ENCODE data around the gene THG1L. TPM values are rescaled to one million over a fixed set of nuclear protein-coding genes. Genes with fewer than 3 reads are reported as not detected.
"Not testable (repeated sequence)": the region's sequence is repeated elsewhere in the genome, so short reads cannot be mapped to it uniquely, and the experiment has no call there.

THG1L gene
- 18.1 and 24.6 TPM in 2 replicates for total RNA-seq (2012; rRNA removed)

GRCh38 chr5:157731272-157732129, at the start of gene THG1L:
Gene THG1L (plus strand): TSS chr5:157731420. CDS start chr5:157731441, 21 bp downstream.
- Histone ChIP-seq H3K4me1 (ENCODE audit: control insufficient read depth, insufficient read depth, low read length) (peaks cover 3% of the 10 kb centered on the region), H3K27me3 (ENCODE audit: control insufficient read depth, insufficient read depth, low read length) (no peaks in the 10 kb centered on the region), H3K36me3 (ENCODE audit: insufficient read depth, low read length) (peaks cover 8% of the 10 kb centered on the region), H3K9ac (ENCODE audit: low read depth, low read length) (peak within 1 kb of the TSS; percentile 90), H3K4me2 (ENCODE audit: low read length) (peak within 1 kb of the TSS; percentile 97), H3K9me3 (replicated peaks; ENCODE audit: low read length) (no peaks in the 10 kb centered on the region), H3K4me3 (ENCODE audit: low read length) (peak within 1 kb of the TSS; percentile 93)

- Histone ChIP-seq H3K4me2 (ENCODE audit: low read length) (no peak overlapping the region), H3K4me3 (ENCODE audit: low read length) (no peak overlapping the region), H3K9me3 (replicated peaks; ENCODE audit: low read length) (no peaks in the 10 kb centered on the region), H3K36me3 (ENCODE audit: insufficient read depth, low read length) (no peaks in the 10 kb centered on the region), H3K4me1 (ENCODE audit: control insufficient read depth, insufficient read depth, low read length) (no peaks in the 10 kb centered on the region), H3K9ac (ENCODE audit: low read depth, low read length) (no peak overlapping the region), H3K27me3 (ENCODE audit: control insufficient read depth, insufficient read depth, low read length) (no peaks in the 10 kb centered on the region)
These were observed 49.0 kb upstream of the THG1L start for GRCh38 chr5:157682257-157682656.

GRCh38 chr5:157686276-157687197, 44.7 kb upstream of the THG1L start:
- not testable (repeated sequence) for H3K4me3 ChIP-seq (ENCODE audit: low read length); H3K4me2 ChIP-seq (ENCODE audit: low read length); H3K9me3 ChIP-seq (replicated peaks; ENCODE audit: low read length); H3K27me3 ChIP-seq (ENCODE audit: control insufficient read depth, insufficient read depth, low read length); H3K9ac ChIP-seq (ENCODE audit: low read depth, low read length); H3K4me1 ChIP-seq (ENCODE audit: control insufficient read depth, insufficient read depth, low read length); H3K36me3 ChIP-seq (ENCODE audit: insufficient read depth, low read length)

GRCh38 chr5:157687198-157687554, 44.0 kb upstream of the THG1L start:
- Histone ChIP-seq H3K9me3 (replicated peaks; ENCODE audit: low read length) (no peaks in the 10 kb centered on the region), H3K4me1 (ENCODE audit: control insufficient read depth, insufficient read depth, low read length) (no peaks in the 10 kb centered on the region), H3K27me3 (ENCODE audit: control insufficient read depth, insufficient read depth, low read length) (no peaks in the 10 kb centered on the region), H3K4me3 (ENCODE audit: low read length) (no peak overlapping the region), H3K9ac (ENCODE audit: low read depth, low read length) (no peak overlapping the region), H3K4me2 (ENCODE audit: low read length) (no peak overlapping the region), H3K36me3 (ENCODE audit: insufficient read depth, low read length) (no peaks in the 10 kb centered on the region)

- Histone ChIP-seq H3K27me3 (ENCODE audit: control insufficient read depth, insufficient read depth, low read length) (no peaks in the 10 kb centered on the region), H3K4me3 (ENCODE audit: low read length) (no peak overlapping the region)
These were observed 41.1 kb upstream of the THG1L start for GRCh38 chr5:157689942-157690689.

GRCh38 chr5:157690690-157691433, 40.4 kb upstream of the THG1L start:
- Histone ChIP-seq H3K27me3 (ENCODE audit: control insufficient read depth, insufficient read depth, low read length) (no peaks in the 10 kb centered on the region), H3K4me2 (ENCODE audit: low read length) (no peak overlapping the region), H3K9me3 (replicated peaks; ENCODE audit: low read length) (no peaks in the 10 kb centered on the region), H3K4me1 (ENCODE audit: control insufficient read depth, insufficient read depth, low read length) (no peaks in the 10 kb centered on the region), H3K36me3 (ENCODE audit: insufficient read depth, low read length) (no peaks in the 10 kb centered on the region), H3K9ac (ENCODE audit: low read depth, low read length) (no peak overlapping the region), H3K4me3 (ENCODE audit: low read length) (no peak overlapping the region)

More at GRCh38 chr5:157689942-157690689, 41.1 kb upstream of the THG1L start:
- Histone ChIP-seq H3K36me3 (ENCODE audit: insufficient read depth, low read length) (no peaks in the 10 kb centered on the region), H3K4me2 (ENCODE audit: low read length) (no peak overlapping the region), H3K9ac (ENCODE audit: low read depth, low read length) (no peak overlapping the region), H3K9me3 (replicated peaks; ENCODE audit: low read length) (no peaks in the 10 kb centered on the region), H3K4me1 (ENCODE audit: control insufficient read depth, insufficient read depth, low read length) (no peaks in the 10 kb centered on the region)

- H3K9me3 ChIP-seq (replicated peaks; ENCODE audit: low read length); H3K27me3 ChIP-seq (ENCODE audit: control insufficient read depth, insufficient read depth, low read length); H3K4me3 ChIP-seq (ENCODE audit: low read length); H3K36me3 ChIP-seq (ENCODE audit: insufficient read depth, low read length); H3K9ac ChIP-seq (ENCODE audit: low read depth, low read length); H3K4me2 ChIP-seq (ENCODE audit: low read length); H3K4me1 ChIP-seq (ENCODE audit: control insufficient read depth, insufficient read depth, low read length): not testable (repeated sequence)
These were observed 37.4 kb upstream of the THG1L start for GRCh38 chr5:157693816-157694215.

GRCh38 chr5:157696154-157696553, 35.1 kb upstream of the THG1L start:
- H3K27me3 ChIP-seq (ENCODE audit: control insufficient read depth, insufficient read depth, low read length); H3K9me3 ChIP-seq (replicated peaks; ENCODE audit: low read length); H3K4me2 ChIP-seq (ENCODE audit: low read length); H3K36me3 ChIP-seq (ENCODE audit: insufficient read depth, low read length); H3K4me1 ChIP-seq (ENCODE audit: control insufficient read depth, insufficient read depth, low read length); H3K4me3 ChIP-seq (ENCODE audit: low read length); H3K9ac ChIP-seq (ENCODE audit: low read depth, low read length): not testable (repeated sequence)

GRCh38 chr5:157698674-157699073, 32.5 kb upstream of the THG1L start:
- H3K4me3 ChIP-seq (ENCODE audit: low read length); H3K4me2 ChIP-seq (ENCODE audit: low read length); H3K9me3 ChIP-seq (replicated peaks; ENCODE audit: low read length); H3K9ac ChIP-seq (ENCODE audit: low read depth, low read length); H3K36me3 ChIP-seq (ENCODE audit: insufficient read depth, low read length); H3K4me1 ChIP-seq (ENCODE audit: control insufficient read depth, insufficient read depth, low read length); H3K27me3 ChIP-seq (ENCODE audit: control insufficient read depth, insufficient read depth, low read length): not testable (repeated sequence)

GRCh38 chr5:157703736-157704135, 27.5 kb upstream of the THG1L start:
- Histone ChIP-seq H3K4me1 (ENCODE audit: control insufficient read depth, insufficient read depth, low read length) (peaks cover 3% of the 10 kb centered on the region), H3K36me3 (ENCODE audit: insufficient read depth, low read length) (no peaks in the 10 kb centered on the region), H3K9ac (ENCODE audit: low read depth, low read length) (no peak overlapping the region), H3K27me3 (ENCODE audit: control insufficient read depth, insufficient read depth, low read length) (no peaks in the 10 kb centered on the region), H3K9me3 (replicated peaks; ENCODE audit: low read length) (no peaks in the 10 kb centered on the region), H3K4me3 (ENCODE audit: low read length) (no peak overlapping the region), H3K4me2 (ENCODE audit: low read length) (no peak overlapping the region)

All from skeletal muscle satellite cell (primary cell).